ENCODE data around the gene TMEM271.

The TMEM271 gene

GRCh38 chr4:610411-611261, 34.5 kb upstream of the TMEM271 start:
- DNase-seq (ENCODE audit: low read depth in 1 of 2, low spot score in 1 of 2): no peak
- TF ChIP-seq SPI1 (IDR thresholded peaks at IDR 0.05; ENCODE audit: borderline replicate concordance, low read depth): no peak
- TF ChIP-seq REST (IDR thresholded peaks at IDR 0.05; ENCODE audit: insufficient replicate concordance, low read depth): no peak
- no peak for TF ChIP-seq GABPA (IDR thresholded peaks at IDR 0.05; ENCODE audit: low read depth)
- no peak for TF ChIP-seq CTCF (IDR thresholded peaks at IDR 0.05; ENCODE audit: insufficient read depth, low read length)
- TF ChIP-seq POLR2AphosphoS5 (IDR thresholded peaks at IDR 0.05; ENCODE audit: low read depth): no peak
- Histone ChIP-seq H3K27ac (replicated peaks) (no peak overlapping the region), H3K27me3 (ENCODE audit: insufficient read depth, poor library complexity, severe bottlenecking) (no peaks in the 10 kb centered on the region), H3K4me3 (replicated peaks; ENCODE audit: insufficient read depth, low read length) (no peak overlapping the region)

- no peak for DNase-seq (ENCODE audit: low read depth in 1 of 2, low spot score in 1 of 2)
Observed at GRCh38 chr4:609400-610050, 33.4 kb upstream of the TMEM271 start.

More at GRCh38 chr4:609400-610050, 33.4 kb upstream of the TMEM271 start:
- Histone ChIP-seq H3K27me3 (ENCODE audit: insufficient read depth, poor library complexity, severe bottlenecking) (no peaks in the 10 kb centered on the region), H3K27ac (replicated peaks) (no peak overlapping the region), H3K4me3 (replicated peaks; ENCODE audit: insufficient read depth, low read length) (no peak overlapping the region)
- TF ChIP-seq SPI1 (IDR thresholded peaks at IDR 0.05; ENCODE audit: borderline replicate concordance, low read depth) (no peak), POLR2AphosphoS5 (IDR thresholded peaks at IDR 0.05; ENCODE audit: low read depth) (no peak), CTCF (IDR thresholded peaks at IDR 0.05; ENCODE audit: insufficient read depth, low read length) (no peak), GABPA (IDR thresholded peaks at IDR 0.05; ENCODE audit: low read depth) (no peak), REST (IDR thresholded peaks at IDR 0.05; ENCODE audit: insufficient replicate concordance, low read depth) (no peak)

Measured in HL-60 (cell line).